Esophagus squamous epithelium (tissue), 4 donors: ENCODE results near the gene FOXP4.

ENCODE experiments used
- POLR2A ChIP-seq, 4 donors: fragments of 450-650 bp; IDR thresholded peaks; one replicate each; pipeline ENCODE4 v1.6.1; 2017; ENCODE audit warnings: antibody characterized with exemption in 4 of 4, mild to moderate bottlenecking in 4 of 4, moderate library complexity in 3 of 4
- TF ChIP-seq, protein P1 (sequence below), 6 experiments: fragments of 450-650 bp in 4 of 6; fragments of 200-600 bp in 2 of 6; sonication (generic) in 2 of 6; IDR thresholded peaks; one replicate each; pipeline ENCODE4 v1.5.1; 2016 to 2019; ENCODE audit warnings: antibody characterized with exemption in 6 of 6, mild to moderate bottlenecking in 4 of 6, moderate library complexity in 4 of 6

DNA sequence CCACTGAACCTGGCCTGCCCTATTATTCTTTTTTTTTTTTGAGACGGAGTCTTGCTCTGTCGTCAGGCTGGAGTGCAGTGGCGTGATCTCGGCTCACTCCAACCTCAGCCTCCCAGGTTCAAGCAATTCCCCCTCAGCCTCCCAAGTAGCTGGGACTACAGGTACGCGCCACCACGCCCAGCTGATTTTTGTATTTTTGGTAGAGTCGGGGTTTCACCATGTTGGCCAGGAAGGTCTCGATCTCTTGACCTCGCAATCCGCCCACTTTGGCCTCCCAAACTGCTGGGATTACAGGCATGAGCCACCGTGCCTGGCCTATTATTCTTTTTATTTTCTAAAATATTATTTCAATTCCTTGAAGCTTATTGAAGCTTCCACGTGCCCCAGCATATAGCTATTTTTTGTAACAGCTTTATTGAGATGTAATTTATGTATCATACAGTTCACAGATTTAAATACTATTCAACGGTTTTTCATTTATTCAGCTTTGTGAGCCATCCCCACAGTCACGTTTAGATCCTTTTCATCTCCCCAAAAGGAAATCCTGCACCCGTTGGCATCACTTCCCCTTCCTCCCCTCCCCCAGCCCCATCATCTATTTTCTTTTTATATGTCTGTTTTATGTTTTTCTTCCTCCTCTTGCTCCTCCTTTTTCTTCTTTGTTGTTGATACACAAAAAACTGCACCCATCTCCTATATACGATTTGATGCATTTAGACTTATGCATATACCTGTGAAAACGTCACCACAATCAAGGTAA is 78.6 kb downstream of the FOXP4 start:
- TF ChIP-seq POLR2A (IDR thresholded peaks at IDR 0.05) = no peak
- TF ChIP-seq, protein P1, sequence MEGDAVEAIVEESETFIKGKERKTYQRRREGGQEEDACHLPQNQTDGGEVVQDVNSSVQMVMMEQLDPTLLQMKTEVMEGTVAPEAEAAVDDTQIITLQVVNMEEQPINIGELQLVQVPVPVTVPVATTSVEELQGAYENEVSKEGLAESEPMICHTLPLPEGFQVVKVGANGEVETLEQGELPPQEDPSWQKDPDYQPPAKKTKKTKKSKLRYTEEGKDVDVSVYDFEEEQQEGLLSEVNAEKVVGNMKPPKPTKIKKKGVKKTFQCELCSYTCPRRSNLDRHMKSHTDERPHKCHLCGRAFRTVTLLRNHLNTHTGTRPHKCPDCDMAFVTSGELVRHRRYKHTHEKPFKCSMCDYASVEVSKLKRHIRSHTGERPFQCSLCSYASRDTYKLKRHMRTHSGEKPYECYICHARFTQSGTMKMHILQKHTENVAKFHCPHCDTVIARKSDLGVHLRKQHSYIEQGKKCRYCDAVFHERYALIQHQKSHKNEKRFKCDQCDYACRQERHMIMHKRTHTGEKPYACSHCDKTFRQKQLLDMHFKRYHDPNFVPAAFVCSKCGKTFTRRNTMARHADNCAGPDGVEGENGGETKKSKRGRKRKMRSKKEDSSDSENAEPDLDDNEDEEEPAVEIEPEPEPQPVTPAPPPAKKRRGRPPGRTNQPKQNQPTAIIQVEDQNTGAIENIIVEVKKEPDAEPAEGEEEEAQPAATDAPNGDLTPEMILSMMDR (IDR thresholded peaks at IDR 0.05) = no peak
